K562 treated with DMSO at 1 percent for 48 hours (cell line): ENCODE results near the gene POLA1. TPM values are rescaled to one million over a fixed set of nuclear protein-coding genes. Genes with fewer than 3 reads are reported as not detected.

Experiments
- total RNA-seq: library from RNA; unstranded; fragments of 300-600 nt; gene quantifications from 2 replicates; pipeline ENCODE4 v1.2.3, GENCODE V29; 2022; ENCODE audit warnings: low replicate concordance; ENCODE audit errors: extremely low read depth

The POLA1 gene, protein sequence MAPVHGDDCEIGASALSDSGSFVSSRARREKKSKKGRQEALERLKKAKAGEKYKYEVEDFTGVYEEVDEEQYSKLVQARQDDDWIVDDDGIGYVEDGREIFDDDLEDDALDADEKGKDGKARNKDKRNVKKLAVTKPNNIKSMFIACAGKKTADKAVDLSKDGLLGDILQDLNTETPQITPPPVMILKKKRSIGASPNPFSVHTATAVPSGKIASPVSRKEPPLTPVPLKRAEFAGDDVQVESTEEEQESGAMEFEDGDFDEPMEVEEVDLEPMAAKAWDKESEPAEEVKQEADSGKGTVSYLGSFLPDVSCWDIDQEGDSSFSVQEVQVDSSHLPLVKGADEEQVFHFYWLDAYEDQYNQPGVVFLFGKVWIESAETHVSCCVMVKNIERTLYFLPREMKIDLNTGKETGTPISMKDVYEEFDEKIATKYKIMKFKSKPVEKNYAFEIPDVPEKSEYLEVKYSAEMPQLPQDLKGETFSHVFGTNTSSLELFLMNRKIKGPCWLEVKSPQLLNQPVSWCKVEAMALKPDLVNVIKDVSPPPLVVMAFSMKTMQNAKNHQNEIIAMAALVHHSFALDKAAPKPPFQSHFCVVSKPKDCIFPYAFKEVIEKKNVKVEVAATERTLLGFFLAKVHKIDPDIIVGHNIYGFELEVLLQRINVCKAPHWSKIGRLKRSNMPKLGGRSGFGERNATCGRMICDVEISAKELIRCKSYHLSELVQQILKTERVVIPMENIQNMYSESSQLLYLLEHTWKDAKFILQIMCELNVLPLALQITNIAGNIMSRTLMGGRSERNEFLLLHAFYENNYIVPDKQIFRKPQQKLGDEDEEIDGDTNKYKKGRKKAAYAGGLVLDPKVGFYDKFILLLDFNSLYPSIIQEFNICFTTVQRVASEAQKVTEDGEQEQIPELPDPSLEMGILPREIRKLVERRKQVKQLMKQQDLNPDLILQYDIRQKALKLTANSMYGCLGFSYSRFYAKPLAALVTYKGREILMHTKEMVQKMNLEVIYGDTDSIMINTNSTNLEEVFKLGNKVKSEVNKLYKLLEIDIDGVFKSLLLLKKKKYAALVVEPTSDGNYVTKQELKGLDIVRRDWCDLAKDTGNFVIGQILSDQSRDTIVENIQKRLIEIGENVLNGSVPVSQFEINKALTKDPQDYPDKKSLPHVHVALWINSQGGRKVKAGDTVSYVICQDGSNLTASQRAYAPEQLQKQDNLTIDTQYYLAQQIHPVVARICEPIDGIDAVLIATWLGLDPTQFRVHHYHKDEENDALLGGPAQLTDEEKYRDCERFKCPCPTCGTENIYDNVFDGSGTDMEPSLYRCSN (N-terminal part only)
- not detected in 2 replicates for total RNA-seq

DNA sequence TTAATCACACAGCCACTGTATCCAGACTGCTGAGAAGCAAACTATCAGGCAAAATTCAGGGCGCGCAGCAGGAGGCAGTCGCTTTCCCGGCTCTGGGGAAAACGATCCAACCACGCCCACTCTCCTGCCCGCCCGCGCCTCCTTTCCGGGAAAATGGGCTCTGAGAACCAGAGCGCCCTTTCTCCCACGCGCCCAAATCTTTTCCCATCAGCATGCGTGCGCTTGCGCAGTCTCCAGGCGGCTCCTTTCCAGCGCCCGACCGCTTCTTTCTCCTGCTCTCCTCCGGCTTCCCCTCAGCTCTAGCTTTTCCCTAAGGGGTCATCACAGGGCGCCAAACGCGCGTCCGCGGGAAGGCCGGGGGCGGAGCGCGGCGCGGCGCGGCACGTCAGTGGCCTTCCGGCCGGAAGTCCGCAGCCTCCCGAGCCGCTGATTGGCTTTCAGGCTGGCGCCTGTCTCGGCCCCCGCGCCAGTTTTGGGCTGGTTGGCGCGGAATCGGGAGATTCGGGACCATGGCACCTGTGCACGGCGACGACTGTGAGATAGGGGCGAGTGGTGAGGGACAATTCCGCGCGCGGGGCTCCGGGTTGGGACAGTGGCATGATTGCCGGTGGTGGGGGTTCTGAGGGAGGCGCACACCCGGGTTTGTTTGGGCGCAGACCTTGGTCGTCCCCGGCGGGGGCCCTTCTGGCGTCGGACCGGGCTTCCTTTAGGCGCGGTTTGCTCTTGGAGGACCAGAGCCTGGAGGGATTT lies at the start of gene POLA1:
POLA1 (plus strand) TSS at position 466 of the 750 bp plus-strand sequence; CDS start at position 510, 44 bp downstream.

DNA sequence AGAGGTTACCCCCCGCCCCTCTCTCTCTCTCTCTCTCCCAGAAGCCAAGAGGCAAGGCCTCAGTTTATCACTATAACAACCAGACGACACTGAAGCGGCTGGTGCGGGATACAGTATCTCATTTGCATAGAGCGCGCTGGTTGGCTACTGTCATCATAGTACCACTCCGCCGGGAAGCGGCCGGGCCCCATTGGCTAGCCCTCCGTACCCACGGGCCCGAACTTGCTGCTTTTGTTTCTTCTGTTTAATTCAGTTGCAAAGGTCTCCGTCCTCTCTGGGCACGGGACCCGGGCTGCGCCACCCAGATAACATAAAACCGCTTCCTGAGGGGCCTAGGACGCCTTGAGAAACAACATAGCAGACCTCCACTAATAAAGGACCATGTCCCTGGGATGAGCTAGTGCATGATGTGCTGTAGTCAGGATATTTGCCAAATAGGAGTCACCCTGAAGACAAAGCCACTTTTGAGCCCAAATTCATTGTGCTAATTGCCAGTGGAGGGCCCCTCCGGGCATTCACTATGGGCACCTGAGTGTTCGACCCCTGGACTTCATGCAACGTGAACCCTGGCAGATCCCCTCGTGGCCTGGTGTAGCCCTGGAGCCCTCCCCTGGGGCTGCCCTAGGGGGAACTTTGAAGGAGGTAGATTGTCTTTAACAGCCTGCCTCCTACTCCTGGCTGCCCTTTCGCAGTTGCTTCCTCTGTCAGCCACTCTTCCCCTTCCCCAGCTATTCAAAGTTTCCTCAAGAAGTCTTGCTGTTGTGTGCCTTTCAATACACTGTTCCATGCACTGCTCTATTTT lies 46.3 kb upstream of the POLA1 start, which contains the start of gene PCYT1B:
PCYT1B (minus strand) TSS at position 91 of the 802 bp plus-strand sequence. CDS start 242 bp downstream, outside the sequence.

DNA sequence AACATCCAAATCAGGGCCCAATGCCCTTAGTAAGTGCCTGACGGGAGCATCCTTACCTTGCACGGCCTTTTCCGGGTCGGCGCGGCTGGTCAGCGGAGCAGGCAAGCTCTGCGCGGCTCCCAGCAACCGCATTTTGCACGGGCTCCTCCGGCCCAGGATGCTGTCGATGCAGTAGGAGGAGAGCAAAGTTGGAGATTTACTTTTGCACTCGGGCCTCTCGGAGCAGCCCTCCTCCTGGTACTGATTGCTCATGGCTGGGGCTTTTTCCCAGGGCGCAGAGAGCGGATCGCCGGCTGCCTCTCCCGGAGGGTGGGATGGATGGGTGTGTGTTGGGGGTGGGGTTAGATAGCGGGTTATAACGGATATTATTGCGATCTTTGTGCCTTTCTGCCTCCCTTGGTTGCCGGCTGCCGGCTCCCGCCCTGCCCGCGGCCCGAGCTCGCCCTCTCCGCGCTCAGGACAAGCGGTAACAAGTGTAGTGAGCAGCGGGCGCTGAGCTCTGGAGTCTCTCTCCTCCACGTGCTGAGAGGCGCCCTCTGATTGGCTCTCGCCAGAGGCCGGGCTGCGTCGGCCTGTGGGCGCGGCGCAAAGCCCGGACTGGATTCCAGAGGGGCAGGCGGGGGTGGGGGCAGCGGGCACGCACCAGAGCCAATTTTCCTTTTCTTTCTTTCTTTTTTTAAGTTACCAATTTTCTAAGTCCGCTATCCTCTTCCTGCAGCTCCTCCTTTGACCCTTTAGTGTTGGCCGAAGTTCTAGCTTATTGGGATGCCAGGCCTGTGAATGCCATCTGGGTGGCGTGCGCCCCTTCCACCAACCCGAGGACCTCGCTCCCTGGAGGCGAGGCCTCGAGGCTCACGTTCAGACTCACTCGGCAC lies 322.0 kb downstream of the POLA1 start, which contains the start of gene ARX:
ARX (minus strand) TSS at position 480 of the 875 bp plus-strand sequence; CDS start at position 252, 228 bp downstream.

Other genes with a start within 250 kb of the POLA1 start
- not detected in 2 replicates for gene PDK3, start 228.6 kb upstream of the POLA1 start, total RNA-seq
- not detected in 2 replicates for gene PCYT1B, start 46.6 kb upstream of the POLA1 start, total RNA-seq